ENCODE results near the gene KCTD17. TPM values are rescaled to one million over a fixed set of nuclear protein-coding genes. Genes with fewer than 3 reads are reported as not detected.
A peak's percentile ranks its signal among the peaks of the same experiment; 100 is the strongest.
"Not testable (repeated sequence)": the region's sequence is repeated elsewhere in the genome, so short reads cannot be mapped to it uniquely, and the experiment has no call there.

Gene KCTD17
- total RNA-seq, 1 experiment from 2014 or later, result 12.5 TPM

- Histone ChIP-seq H3K4me3 (no peak overlapping the region), H3K27me3 (no peaks in the 10 kb centered on the region; the same call in 1 of the 2 replicates), H3K9me3 (replicated peaks) (no peaks in the 10 kb centered on the region), H3K36me3 (no peaks in the 10 kb centered on the region), H3K27ac (no peak overlapping the region), H3K4me1 (no peaks in the 10 kb centered on the region)
- DNase-seq, result no peak
These were observed 17.3 kb downstream of the KCTD17 start for GRCh38 chr22:37068859-37069258.

DNA sequence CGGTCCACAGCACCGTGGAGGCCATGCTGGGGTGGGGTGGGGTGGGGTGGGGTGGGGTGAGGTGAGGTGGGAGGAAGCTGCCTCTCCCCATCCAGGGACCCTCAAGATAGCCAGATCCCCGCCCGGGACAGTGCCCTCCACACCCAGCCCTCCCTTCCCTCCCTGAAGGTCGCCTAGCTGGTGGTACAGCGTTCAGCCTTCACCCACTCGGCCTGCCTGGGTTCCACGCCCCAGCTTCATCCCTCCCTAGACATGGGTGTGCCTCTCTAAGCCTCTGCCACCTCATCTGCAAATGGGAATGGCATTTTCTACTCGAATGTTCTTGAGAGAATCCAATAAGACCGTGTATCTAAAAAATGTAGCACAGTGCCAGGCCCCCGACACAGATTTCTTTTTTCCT, 17.8 kb downstream of the KCTD17 start:
- DNase-seq, result no peak
- Histone ChIP-seq H3K27me3 (no peaks in the 10 kb centered on the region; the same call in 1 of the 2 replicates), H3K4me3 (no peak overlapping the region), H3K4me1 (no peaks in the 10 kb centered on the region), H3K27ac (no peak overlapping the region), H3K9me3 (replicated peaks) (no peaks in the 10 kb centered on the region), H3K36me3 (no peaks in the 10 kb centered on the region)

GRCh38 chr22:37069719-37070118, 18.2 kb downstream of the KCTD17 start:
- no peak overlapping the region for H3K27ac ChIP-seq
- no peaks in the 10 kb centered on the region; the same call in 1 of the 2 replicates for H3K27me3 ChIP-seq
- H3K4me1 ChIP-seq, result no peaks in the 10 kb centered on the region
- H3K9me3 ChIP-seq (replicated peaks), result no peaks in the 10 kb centered on the region
- no peak for DNase-seq
- no peak overlapping the region for H3K4me3 ChIP-seq
- H3K36me3 ChIP-seq, result no peaks in the 10 kb centered on the region

DNA sequence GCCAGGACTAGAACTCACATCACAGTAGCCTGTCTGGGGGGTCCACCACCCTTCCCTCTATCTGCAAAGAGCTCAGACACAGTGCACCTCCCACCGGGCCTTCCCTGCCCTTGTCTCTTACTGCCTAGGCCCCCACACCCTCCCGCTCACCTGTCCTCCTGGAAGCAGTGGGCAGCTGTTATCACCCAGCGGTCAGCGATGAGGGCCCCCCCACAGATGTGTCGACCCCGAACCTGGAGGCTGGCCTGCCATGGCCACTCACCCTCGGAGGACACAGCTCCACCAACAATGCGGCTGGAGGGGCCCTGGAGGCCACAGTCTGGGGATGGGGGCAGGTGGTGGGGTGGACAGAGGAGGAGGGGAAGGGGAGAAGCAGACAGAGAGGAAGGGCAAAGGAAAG, 18.8 kb downstream of the KCTD17 start:
- Histone ChIP-seq H3K4me1 (no peaks in the 10 kb centered on the region), H3K27me3 (no peaks in the 10 kb centered on the region; the same call in 1 of the 2 replicates), H3K27ac (no peak overlapping the region), H3K4me3 (no peak overlapping the region), H3K36me3 (no peaks in the 10 kb centered on the region), H3K9me3 (replicated peaks) (no peaks in the 10 kb centered on the region)
- DNase-seq, result no peak

GRCh38 chr22:37070744-37071143, 19.2 kb downstream of the KCTD17 start:
- DNase-seq, result no peak

DNA sequence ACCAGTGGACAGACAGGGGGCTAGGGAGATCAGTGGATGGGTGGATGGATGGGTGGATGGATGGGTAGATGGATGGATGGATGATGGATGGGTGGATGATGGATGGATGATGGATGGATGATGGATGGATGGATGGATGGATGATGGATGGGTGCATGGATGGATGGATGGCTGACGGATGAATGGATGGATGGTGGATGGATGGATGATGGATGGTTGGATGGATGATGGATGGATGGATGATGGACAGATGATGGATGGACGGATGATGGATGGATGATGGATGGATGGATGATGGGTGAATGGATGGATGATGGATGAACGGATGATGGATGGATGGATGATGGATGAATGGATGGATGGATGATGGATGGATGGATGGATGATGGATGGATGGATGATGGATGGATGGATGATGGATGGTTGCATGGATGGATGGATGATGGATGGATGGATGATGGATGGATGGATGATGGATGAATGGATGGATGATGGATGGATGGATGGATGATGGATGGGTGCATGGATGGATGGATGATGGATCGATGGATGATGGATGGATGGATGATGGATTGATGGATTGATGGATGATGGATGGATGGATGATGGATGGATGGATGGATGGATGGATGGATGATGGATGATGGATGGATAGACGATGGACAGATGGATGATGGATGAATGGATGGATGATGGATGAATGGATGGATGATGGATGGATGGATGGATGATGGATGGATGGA, 20.5 kb downstream of the KCTD17 start:
- DNase-seq; H3K27ac ChIP-seq; H3K4me1 ChIP-seq; H3K4me3 ChIP-seq; H3K9me3 ChIP-seq (replicated peaks); H3K36me3 ChIP-seq; H3K27me3 ChIP-seq: not testable (repeated sequence)

More at GRCh38 chr22:37070744-37071143, 19.2 kb downstream of the KCTD17 start:
- Histone ChIP-seq H3K9me3 (replicated peaks) (no peaks in the 10 kb centered on the region), H3K36me3 (no peaks in the 10 kb centered on the region), H3K4me1 (no peaks in the 10 kb centered on the region), H3K27ac (no peak overlapping the region), H3K27me3 (no peaks in the 10 kb centered on the region; the same call in 1 of the 2 replicates), H3K4me3 (no peak overlapping the region)

- Histone ChIP-seq H3K36me3 (no peaks in the 10 kb centered on the region), H3K4me1 (no peaks in the 10 kb centered on the region), H3K27ac (no peak overlapping the region), H3K27me3 (no peaks in the 10 kb centered on the region; the same call in 1 of the 2 replicates), H3K9me3 (replicated peaks) (no peaks in the 10 kb centered on the region), H3K4me3 (no peak overlapping the region)
- no peak for DNase-seq
These were observed 21.1 kb downstream of the KCTD17 start for GRCh38 chr22:37072673-37073072.

- H3K27me3 ChIP-seq, result no peaks in the 10 kb centered on the region; the same call in 1 of the 2 replicates
- no peak overlapping the region for H3K27ac ChIP-seq
- no peaks in the 10 kb centered on the region for H3K9me3 ChIP-seq (replicated peaks)
- no peaks in the 10 kb centered on the region for H3K36me3 ChIP-seq
- H3K4me3 ChIP-seq, result no peak overlapping the region
- H3K4me1 ChIP-seq, result no peaks in the 10 kb centered on the region
- DNase-seq, result no peak
These were observed 23.0 kb downstream of the KCTD17 start for GRCh38 chr22:37074537-37074936.

DNA sequence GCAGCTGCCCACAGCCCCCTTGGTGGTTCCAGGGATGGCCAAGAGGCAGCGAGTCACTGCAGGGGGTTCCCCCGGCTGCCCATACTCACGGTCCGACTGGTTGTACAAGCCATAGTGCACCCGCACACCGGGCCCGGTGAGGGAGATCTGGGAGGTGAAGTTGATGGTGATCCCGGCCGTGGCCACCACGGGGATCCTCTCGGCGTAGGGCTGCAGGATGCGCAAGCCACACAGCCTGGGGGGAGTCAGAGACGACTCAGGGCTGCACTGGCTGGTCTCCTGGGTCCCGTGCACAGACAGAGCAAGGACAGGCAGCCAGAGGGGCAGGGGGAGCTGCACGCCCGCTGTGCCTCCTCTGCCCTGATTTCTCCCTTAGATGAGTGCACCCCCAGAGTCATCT, 23.5 kb downstream of the KCTD17 start:
- no peaks in the 10 kb centered on the region for H3K9me3 ChIP-seq (replicated peaks)
- no peaks in the 10 kb centered on the region for H3K27me3 ChIP-seq
- H3K4me1 ChIP-seq, result no peaks in the 10 kb centered on the region

DNA sequence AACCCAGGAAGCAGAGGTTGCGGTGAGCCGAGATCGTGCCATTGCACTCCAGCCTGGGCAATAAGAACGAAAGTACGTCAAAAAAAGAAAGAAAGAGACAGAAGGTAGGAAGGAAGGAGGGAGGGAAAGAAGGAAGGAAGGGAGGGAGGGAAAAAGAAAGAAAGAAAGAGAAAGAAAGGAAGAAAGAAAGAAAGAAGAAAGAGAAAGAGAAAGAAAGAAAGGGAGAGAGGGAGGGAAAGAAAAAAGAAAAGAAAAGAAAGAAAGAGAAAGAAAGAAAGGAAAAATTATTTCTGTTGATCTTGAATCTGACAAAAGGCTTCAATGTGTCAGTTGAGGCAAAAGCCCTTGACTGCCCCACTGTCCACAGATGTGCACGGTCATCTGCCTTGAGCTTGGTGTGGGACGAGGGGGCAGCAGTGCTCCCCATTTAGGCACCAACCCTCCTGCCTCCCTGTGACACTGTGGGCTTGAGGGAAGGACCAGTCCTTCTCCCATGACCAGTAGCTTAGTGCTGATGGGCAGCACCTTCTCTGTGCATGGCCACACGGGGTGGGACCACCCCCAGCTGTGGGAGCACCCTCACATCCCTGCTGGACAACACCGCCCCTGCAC, 24.4 kb downstream of the KCTD17 start:
- no peaks in the 10 kb centered on the region for H3K27me3 ChIP-seq
- H3K4me1 ChIP-seq, result no peaks in the 10 kb centered on the region
- H3K9me3 ChIP-seq (replicated peaks), result no peaks in the 10 kb centered on the region
- no peak overlapping the region for H3K4me3 ChIP-seq
- no peaks in the 10 kb centered on the region for H3K36me3 ChIP-seq
- DNase-seq, result no peak
- H3K27ac ChIP-seq, result no peak overlapping the region

More for the DNA sequence above, 23.5 kb downstream of the KCTD17 start:
- no peaks in the 10 kb centered on the region for H3K36me3 ChIP-seq
- DNase-seq, result no peak
- H3K27ac ChIP-seq, result no peak overlapping the region
- H3K4me3 ChIP-seq, result no peak overlapping the region

DNA sequence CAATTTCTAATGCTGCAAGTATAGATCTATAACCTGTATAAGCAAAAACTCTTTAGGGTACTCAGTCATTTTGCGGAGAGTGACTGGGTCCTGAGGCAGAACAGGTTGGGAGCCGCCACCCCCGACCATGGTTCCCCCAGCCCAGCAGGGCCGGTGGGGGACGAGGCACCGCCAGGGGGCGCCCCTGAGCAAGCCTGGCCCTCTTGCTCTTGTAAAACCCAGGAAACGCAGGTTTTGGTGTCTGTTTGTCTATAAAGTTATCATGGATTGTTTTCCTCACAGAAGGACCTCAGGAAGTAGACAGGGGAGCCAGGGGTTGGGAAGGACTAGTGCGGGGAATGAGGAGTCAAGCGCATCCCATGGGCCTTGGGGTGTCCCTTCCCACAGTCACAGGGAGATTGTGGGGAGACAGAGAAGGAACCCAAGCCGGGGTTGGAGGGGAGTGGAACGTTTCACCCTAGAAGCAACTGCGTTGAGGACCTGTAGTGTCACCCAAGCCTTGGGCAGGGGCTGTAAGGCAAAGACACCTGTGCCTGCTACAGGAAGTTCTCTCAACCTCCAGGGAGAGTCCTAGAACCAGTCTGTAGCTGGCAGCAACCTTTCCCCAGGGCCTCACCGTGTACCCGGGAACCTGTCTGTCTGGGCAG, 26.4 kb downstream of the KCTD17 start:
- H3K27ac ChIP-seq, result no peak overlapping the region
- H3K4me1 ChIP-seq, result no peaks in the 10 kb centered on the region
- no peaks in the 10 kb centered on the region for H3K27me3 ChIP-seq
- DNase-seq, result peak in 1 of 2 experiments; percentile 51
- no peak overlapping the region for H3K4me3 ChIP-seq
- H3K36me3 ChIP-seq, result no peaks in the 10 kb centered on the region
- no peaks in the 10 kb centered on the region for H3K9me3 ChIP-seq (replicated peaks)

- Histone ChIP-seq H3K27ac (no peak overlapping the region), H3K4me1 (no peaks in the 10 kb centered on the region), H3K9me3 (replicated peaks) (no peaks in the 10 kb centered on the region), H3K27me3 (no peaks in the 10 kb centered on the region), H3K36me3 (no peaks in the 10 kb centered on the region), H3K4me3 (no peak overlapping the region)
- DNase-seq, result no peak
These were observed 27.6 kb downstream of the KCTD17 start for GRCh38 chr22:37079158-37079557.

DNA sequence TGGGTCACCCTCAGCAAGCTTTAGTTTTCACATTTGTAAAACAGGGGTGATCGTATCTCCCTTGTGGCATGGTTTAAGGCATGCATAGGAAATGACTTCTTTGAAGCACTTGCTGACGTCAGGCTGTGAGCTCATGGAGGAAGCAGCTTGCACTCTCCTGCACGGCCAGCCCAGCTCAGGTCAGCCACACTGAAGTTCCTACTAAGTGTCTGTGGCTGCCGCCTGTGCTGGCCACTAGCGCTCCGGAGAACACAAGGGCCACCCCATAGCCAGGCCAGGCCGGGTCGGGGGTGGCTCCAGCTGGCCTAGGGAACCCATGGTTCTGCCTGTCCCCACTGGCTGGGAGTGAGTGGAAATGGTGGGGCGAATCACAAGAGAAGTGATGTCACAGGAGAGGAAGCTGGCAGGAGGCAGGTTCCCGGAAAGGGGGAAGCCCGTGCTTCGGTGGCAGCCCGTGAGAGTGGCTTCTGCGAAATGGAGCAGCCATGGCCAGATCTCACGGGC, 28.2 kb downstream of the KCTD17 start:
- no peak for DNase-seq
- Histone ChIP-seq H3K36me3 (no peaks in the 10 kb centered on the region), H3K4me3 (no peak overlapping the region), H3K27me3 (no peaks in the 10 kb centered on the region), H3K4me1 (no peaks in the 10 kb centered on the region), H3K27ac (no peak overlapping the region), H3K9me3 (replicated peaks) (no peaks in the 10 kb centered on the region)

DNA sequence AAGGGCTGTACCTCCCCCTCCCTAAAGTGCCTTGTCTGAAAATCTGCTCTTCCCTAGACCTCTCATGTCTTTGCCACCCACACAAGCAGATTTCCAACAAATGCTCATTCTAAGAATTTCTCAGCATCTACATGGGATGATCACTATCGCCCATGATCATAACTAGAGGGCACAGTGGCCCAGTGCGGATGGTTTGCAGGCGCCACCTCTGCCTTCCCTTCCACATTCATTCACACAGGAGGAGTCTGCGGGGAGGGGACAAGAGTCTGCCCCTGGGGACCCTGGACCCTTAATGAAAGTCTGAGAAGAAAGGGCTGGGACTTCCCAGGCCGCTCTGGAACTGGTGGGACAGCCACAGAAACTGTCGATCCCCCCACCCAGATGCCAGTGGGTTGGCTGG, 28.9 kb downstream of the KCTD17 start:
- no peaks in the 10 kb centered on the region for H3K9me3 ChIP-seq (replicated peaks)
- no peaks in the 10 kb centered on the region for H3K27me3 ChIP-seq

DNA sequence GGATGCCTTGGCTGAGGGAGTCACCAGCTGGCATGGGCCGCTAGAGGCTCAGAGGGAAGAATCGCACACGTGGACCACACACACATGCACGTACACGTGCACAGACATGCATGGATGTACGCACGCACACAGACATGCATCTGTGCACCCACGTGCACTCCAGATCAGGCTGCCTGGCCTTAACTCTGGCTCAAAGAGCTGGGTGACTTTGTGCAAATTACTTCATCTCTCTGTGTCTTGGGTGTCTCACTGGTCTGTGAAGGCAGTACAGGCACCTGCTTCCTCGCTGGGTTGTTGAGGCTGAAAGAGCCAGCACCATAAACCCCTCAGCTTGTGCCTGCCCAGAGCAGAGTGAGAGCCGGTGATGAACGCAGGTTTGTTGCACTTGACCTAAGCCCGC, 29.3 kb downstream of the KCTD17 start:
- Histone ChIP-seq H3K27ac (no peak overlapping the region), H3K36me3 (no peaks in the 10 kb centered on the region), H3K9me3 (replicated peaks) (no peaks in the 10 kb centered on the region), H3K4me1 (no peaks in the 10 kb centered on the region), H3K4me3 (no peak overlapping the region), H3K27me3 (no peaks in the 10 kb centered on the region)
- DNase-seq, result no peak

More for the DNA sequence above, 28.9 kb downstream of the KCTD17 start:
- Histone ChIP-seq H3K27ac (no peak overlapping the region), H3K36me3 (no peaks in the 10 kb centered on the region), H3K4me3 (no peak overlapping the region), H3K4me1 (no peaks in the 10 kb centered on the region)
- no peak for DNase-seq
